Panc1 (cell line): ENCODE results near the gene MAP2K5. TPM values are rescaled to one million over a fixed set of nuclear protein-coding genes. Genes with fewer than 3 reads are reported as not detected.

Experiments
- ATAC-seq: fragments of 200-7000 bp; cut with Tn5 transposase; 2 replicates; pipeline ENCODE4 v1.9.1; 2020; ENCODE audit warnings: mild to moderate bottlenecking, moderate library complexity
- BruUV-seq: library from RNA; stranded (reverse); fragments of 400-500 nt; replicated peaks from 2 replicates; lab custom pipeline; 2021; lab: Mats Ljungman, UMichigan
- CTCF ChIA-PET: fragments of 300-600 bp; sonication (Branson Sonifier 250); formaldehyde crosslinking; loops from one replicate; lab custom pipeline; 2022; ENCODE audit warnings: antibody characterized with exemption; lab: Charles Lee
- POLR2A ChIA-PET: fragments of 300-600 bp; sonication (Branson Sonifier 250); formaldehyde crosslinking; loops from one replicate; lab custom pipeline; 2022; ENCODE audit warnings: antibody characterized with exemption; lab: Charles Lee
- DNase-seq: peaks from one replicate; pipeline ENCODE4 v3.0.0-alpha.2; 2010; ENCODE audit warnings: low read depth, low spot score
- H3K27ac ChIP-seq: 2 replicates; pipeline ENCODE4 v1.5.1; 2011; ENCODE audit warnings: mild to moderate bottlenecking, low read length, inconsistent platforms
- H3K27me3 ChIP-seq: fragments of 200-500 bp; sonication (Bioruptor generic); 2 replicates; pipeline ENCODE4 v1.6.0; 2014; ENCODE audit warnings: low read length, inconsistent platforms; ENCODE audit not compliant: control insufficient read depth, insufficient read depth
- H3K36me3 ChIP-seq: fragments of 200-500 bp; sonication (Bioruptor generic); 2 replicates; pipeline ENCODE4 v1.5.1; 2014; ENCODE audit warnings: inconsistent platforms, mild to moderate bottlenecking, low read length, moderate library complexity; ENCODE audit not compliant: control insufficient read depth, insufficient read depth
- H3K4me1 ChIP-seq: 2 replicates; pipeline ENCODE4 v1.5.1; 2011; ENCODE audit warnings: inconsistent platforms, mild to moderate bottlenecking, low read length, moderate library complexity; ENCODE audit not compliant: control insufficient read depth, insufficient read depth
- H3K4me3 ChIP-seq, 2 experiments: 2 replicates each; pipeline ENCODE4 v1.5.1; 2011 to 2012; ENCODE audit warnings: low read depth in 2 of 2, low read length in 2 of 2, mild to moderate bottlenecking in 2 of 2, inconsistent platforms in 1 of 2, moderate library complexity in 1 of 2
- H3K9me3 ChIP-seq: fragments of 200-500 bp; sonication (Bioruptor generic); 2 replicates; pipeline ENCODE4 v1.5.1; 2014; ENCODE audit warnings: low read depth, mild to moderate bottlenecking, inconsistent platforms, low read length, moderate library complexity; ENCODE audit not compliant: control insufficient read depth, insufficient read depth
- POLR2AphosphoS5 ChIP-seq: IDR thresholded peaks from 2 replicates; pipeline ENCODE4 v1.6.1; 2012; ENCODE audit warnings: mild to moderate bottlenecking, low read depth, low read length, moderate library complexity
- SIN3A ChIP-seq: IDR thresholded peaks from 2 replicates; pipeline ENCODE4 v1.6.1; 2012; ENCODE audit warnings: low read depth, mild to moderate bottlenecking, low read length, moderate library complexity, borderline replicate concordance; ENCODE audit not compliant: insufficient read depth
- TCF7L2 ChIP-seq: IDR thresholded peaks from 2 replicates; pipeline ENCODE4 v1.6.1; 2011; ENCODE audit warnings: mild to moderate bottlenecking, low read depth, low read length, inconsistent platforms
- in situ Hi-C: cut with HindIII; loops from 2 replicates; pipeline ENCODE4 v1.10.0; 2016; ENCODE audit warnings: low sequenced_read_pairs, low pct_unique_long_range_greater_than_20kb
- intact Hi-C: fragments of 100-400 bp; cut with micrococcal nuclease; formaldehyde crosslinking; loops from one replicate; pipeline ENCODE4 v1.10.0; 2022; ENCODE audit not compliant: unreplicated experiment
- total RNA-seq: library from RNA; stranded (reverse); gene quantifications from one replicate; pipeline ENCODE4 v1.2.1, GENCODE V29; 2021; ENCODE audit not compliant: unreplicated experiment
- TF ChIP-seq, protein P1 (sequence below), 2 experiments: IDR thresholded peaks; 2 replicates each; pipeline ENCODE4 v1.6.1; 2011 to 2012; ENCODE audit warnings: low read depth in 2 of 2, control low read depth in 1 of 2, low read length in 1 of 2, mild to moderate bottlenecking in 1 of 2, moderate library complexity in 1 of 2; ENCODE audit not compliant: insufficient read depth in 1 of 2
- TF ChIP-seq, protein P2 (sequence below): fragments of 450-650 bp; IDR thresholded peaks from 2 replicates; pipeline ENCODE4 v1.5.1; 2017; ENCODE audit warnings: mild to moderate bottlenecking

MAP2K5 gene
- total RNA-seq, 1 experiment from 2014 or later, result 18.3 TPM

DNA sequence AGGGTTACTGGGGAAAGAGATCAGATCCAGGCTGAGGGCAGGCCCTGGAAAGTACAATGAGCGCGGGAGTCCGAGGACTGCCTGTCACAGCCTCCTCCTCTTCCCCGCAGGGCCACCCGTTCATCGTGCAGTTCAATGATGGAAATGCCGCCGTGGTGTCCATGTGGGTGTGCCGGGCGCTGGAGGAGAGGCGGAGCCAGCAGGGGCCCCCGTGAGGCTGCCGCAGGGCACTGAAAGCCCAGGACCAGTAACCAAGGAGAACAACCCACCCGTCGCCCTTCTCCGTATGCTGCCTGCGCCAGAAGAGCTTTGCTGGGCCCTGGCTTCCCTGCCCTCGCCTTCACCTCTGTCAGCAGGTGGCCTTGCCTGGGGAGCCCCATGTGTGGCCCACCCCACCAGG is 264.0 kb downstream of the MAP2K5 start:
- TF ChIP-seq SIN3A (no peak), POLR2AphosphoS5 (no peak), TCF7L2 (no peak)
- TF ChIP-seq, protein P1, sequence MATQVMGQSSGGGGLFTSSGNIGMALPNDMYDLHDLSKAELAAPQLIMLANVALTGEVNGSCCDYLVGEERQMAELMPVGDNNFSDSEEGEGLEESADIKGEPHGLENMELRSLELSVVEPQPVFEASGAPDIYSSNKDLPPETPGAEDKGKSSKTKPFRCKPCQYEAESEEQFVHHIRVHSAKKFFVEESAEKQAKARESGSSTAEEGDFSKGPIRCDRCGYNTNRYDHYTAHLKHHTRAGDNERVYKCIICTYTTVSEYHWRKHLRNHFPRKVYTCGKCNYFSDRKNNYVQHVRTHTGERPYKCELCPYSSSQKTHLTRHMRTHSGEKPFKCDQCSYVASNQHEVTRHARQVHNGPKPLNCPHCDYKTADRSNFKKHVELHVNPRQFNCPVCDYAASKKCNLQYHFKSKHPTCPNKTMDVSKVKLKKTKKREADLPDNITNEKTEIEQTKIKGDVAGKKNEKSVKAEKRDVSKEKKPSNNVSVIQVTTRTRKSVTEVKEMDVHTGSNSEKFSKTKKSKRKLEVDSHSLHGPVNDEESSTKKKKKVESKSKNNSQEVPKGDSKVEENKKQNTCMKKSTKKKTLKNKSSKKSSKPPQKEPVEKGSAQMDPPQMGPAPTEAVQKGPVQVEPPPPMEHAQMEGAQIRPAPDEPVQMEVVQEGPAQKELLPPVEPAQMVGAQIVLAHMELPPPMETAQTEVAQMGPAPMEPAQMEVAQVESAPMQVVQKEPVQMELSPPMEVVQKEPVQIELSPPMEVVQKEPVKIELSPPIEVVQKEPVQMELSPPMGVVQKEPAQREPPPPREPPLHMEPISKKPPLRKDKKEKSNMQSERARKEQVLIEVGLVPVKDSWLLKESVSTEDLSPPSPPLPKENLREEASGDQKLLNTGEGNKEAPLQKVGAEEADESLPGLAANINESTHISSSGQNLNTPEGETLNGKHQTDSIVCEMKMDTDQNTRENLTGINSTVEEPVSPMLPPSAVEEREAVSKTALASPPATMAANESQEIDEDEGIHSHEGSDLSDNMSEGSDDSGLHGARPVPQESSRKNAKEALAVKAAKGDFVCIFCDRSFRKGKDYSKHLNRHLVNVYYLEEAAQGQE (IDR thresholded peaks at IDR 0.05; ENCODE audit: insufficient read depth in 1 of 2, low read depth in 2 of 2, low read length in 1 of 2), result no peak
- TF ChIP-seq, protein P2, sequence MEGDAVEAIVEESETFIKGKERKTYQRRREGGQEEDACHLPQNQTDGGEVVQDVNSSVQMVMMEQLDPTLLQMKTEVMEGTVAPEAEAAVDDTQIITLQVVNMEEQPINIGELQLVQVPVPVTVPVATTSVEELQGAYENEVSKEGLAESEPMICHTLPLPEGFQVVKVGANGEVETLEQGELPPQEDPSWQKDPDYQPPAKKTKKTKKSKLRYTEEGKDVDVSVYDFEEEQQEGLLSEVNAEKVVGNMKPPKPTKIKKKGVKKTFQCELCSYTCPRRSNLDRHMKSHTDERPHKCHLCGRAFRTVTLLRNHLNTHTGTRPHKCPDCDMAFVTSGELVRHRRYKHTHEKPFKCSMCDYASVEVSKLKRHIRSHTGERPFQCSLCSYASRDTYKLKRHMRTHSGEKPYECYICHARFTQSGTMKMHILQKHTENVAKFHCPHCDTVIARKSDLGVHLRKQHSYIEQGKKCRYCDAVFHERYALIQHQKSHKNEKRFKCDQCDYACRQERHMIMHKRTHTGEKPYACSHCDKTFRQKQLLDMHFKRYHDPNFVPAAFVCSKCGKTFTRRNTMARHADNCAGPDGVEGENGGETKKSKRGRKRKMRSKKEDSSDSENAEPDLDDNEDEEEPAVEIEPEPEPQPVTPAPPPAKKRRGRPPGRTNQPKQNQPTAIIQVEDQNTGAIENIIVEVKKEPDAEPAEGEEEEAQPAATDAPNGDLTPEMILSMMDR, result no peak
- H3K4me1 ChIP-seq, result no peaks in the 10 kb centered on the region
- intact Hi-C loops, result no loop called here
- H3K9me3 ChIP-seq, result no peaks in the 10 kb centered on the region
- no peak for ATAC-seq
- no TSS peak for BruUV-seq
- no peak for DNase-seq
- H3K27ac ChIP-seq, result no peak overlapping the region
- no peaks in the 10 kb centered on the region for H3K36me3 ChIP-seq
- no peak overlapping the region for H3K4me3 ChIP-seq
- in situ Hi-C loops, result no loop called here
- ChIA-PET POLR2A (interaction anchor here (0.6 kb wide), 1 partner anchor 59 kb away, joined by 3 read pairs; no protein-coding TSS in a partner anchor), CTCF (no interaction called here)
- H3K27me3 ChIP-seq, result no peaks in the 10 kb centered on the region

DNA sequence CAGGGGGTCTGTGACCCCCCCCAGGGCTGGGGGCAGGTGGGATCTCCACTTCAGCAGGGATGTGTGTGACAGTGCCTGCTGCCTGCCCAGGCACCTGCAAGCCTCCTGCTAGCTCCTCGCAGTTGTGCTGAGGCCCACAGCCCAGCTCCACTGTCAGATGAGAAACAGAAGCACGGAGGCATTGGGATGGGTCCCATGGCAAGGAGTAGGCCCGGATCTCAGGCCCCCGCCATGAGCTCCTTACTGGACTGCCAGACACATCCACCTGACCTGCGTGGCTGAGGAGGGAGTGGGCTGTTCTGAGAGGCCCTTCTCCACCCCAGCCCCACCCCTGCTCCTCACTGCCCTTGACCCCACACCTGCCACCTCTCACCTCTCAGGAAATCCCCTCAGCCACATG is 264.6 kb downstream of the MAP2K5 start:
- Histone ChIP-seq H3K27ac (no peak overlapping the region), H3K27me3 (no peaks in the 10 kb centered on the region), H3K9me3 (no peaks in the 10 kb centered on the region), H3K4me3 (no peak overlapping the region), H3K36me3 (no peaks in the 10 kb centered on the region), H3K4me1 (no peaks in the 10 kb centered on the region)
- CTCF ChIA-PET, result no interaction called here
- in situ Hi-C loops, result no loop called here
- POLR2A ChIA-PET, result interaction anchor here (0.5 kb wide), 1 partner anchor 25 kb away, joined by 3 read pairs; no protein-coding TSS in a partner anchor
- no peak for DNase-seq
- no peak for ATAC-seq
- no peak for TF ChIP-seq TCF7L2
- TF ChIP-seq, protein P2, result no peak
- TF ChIP-seq SIN3A, result no peak
- TF ChIP-seq POLR2AphosphoS5, result no peak
- TF ChIP-seq, protein P1 (IDR thresholded peaks at IDR 0.05; ENCODE audit: insufficient read depth in 1 of 2, low read depth in 2 of 2, low read length in 1 of 2), result no peak
- BruUV-seq, result no TSS peak
- intact Hi-C loops, result no loop called here
